ENCODE measurements around the gene ZC3HAV1. TPM values are rescaled to one million over a fixed set of nuclear protein-coding genes. Genes with fewer than 3 reads are reported as not detected.
A peak's percentile ranks its signal among the peaks of the same experiment; 100 is the strongest.

The ZC3HAV1 gene
- total and polyA plus RNA-seq, 10 of the 15 experiments (the other 5 are each of a cell fraction or from before 2014, with no cell fraction given): 18.5 to 55.3 (median 44.7) TPM

- in situ Hi-C loops (cut with MboI): loop anchor here (5.0 kb wide), 1 partner anchor 189 kb away; no protein-coding TSS in a partner anchor
- H3K27ac ChIP-seq (ENCODE audit: control insufficient read depth, insufficient read depth): no peak overlapping the region
- ChIA-PET SMC1A (ENCODE audit: uncharacterized antibody, unreplicated experiment) (interaction anchor here (1.2 to 2.5 kb wide), 8 partner anchors 12 to 190 kb away, joined by 5 to 17 read pairs (median 7); no protein-coding TSS in a partner anchor), CTCF (interaction anchor here (0.6 to 4.3 kb wide), 29 partner anchors 8 to 259 kb away, joined by 3 to 57 read pairs (median 8); a partner anchor contains a TSS), POLR2A (interaction anchor here (0.7 to 1.7 kb wide), 2 partner anchors 19 to 90 kb away, joined by 3 to 9 read pairs; no protein-coding TSS in a partner anchor), RAD21 (ENCODE audit: unreplicated experiment) (interaction anchor here (0.9 to 2.5 kb wide), 4 partner anchors 18 to 189 kb away, joined by 3 to 41 read pairs (median 15); no protein-coding TSS in a partner anchor)
- no peaks in the 10 kb centered on the region; the same call in 1 of the 2 replicates for H4K20me1 ChIP-seq (ENCODE audit: control insufficient read depth, insufficient read depth)
- no peak overlapping the region for H3K4me3 ChIP-seq
- H3K4me2 ChIP-seq (ENCODE audit: control insufficient read depth, insufficient read depth): no peak overlapping the region
- TF ChIP-seq POLR2AphosphoS5 (IDR thresholded peaks at IDR 0.05; ENCODE audit: low read length) (0 out of 2 replicates have a peak, but pooled peaks have one; percentile 14), BCLAF1 (IDR thresholded peaks at IDR 0.05) (no peak)
- peaks cover 7% of the 10 kb centered on the region; the same call in 1 of the 2 replicates for H3K4me1 ChIP-seq (ENCODE audit: control insufficient read depth, insufficient read depth, low read length)
- no peaks in the 10 kb centered on the region for H3K27me3 ChIP-seq (replicated peaks in 1 of 2; ENCODE audit: control insufficient read depth in 2 of 2, insufficient read depth in 2 of 2, low read length in 1 of 2)
- DNase-seq (ENCODE audit: low read depth, low spot score) (no peak), FAIRE-seq (no peak), ATAC-seq (no peak)
- H3K9ac ChIP-seq (ENCODE audit: control insufficient read depth, insufficient read depth, low read length): no peak overlapping the region
- H3K79me2 ChIP-seq (ENCODE audit: control insufficient read depth, insufficient read depth, low read length): no peaks in the 10 kb centered on the region
- H3K36me3 ChIP-seq (ENCODE audit: control insufficient read depth in 2 of 2, insufficient read depth in 2 of 2, low read length in 1 of 2): peaks cover 30 to 66% of the 10 kb centered on the region in 2 experiments
- WGBS (ENCODE audit: insufficient coverage, insufficient replicate concordance, low lambda C conversion rate, missing lambda C conversion rate): 97% methylated on average over 11 of the region's 11 CpGs
- H2AFZ ChIP-seq (ENCODE audit: control insufficient read depth, low read depth, low read length): no peak overlapping the region
- no peaks in the 10 kb centered on the region for H3K9me3 ChIP-seq (replicated peaks; ENCODE audit: control insufficient read depth, insufficient read depth, low read length)
- intact Hi-C loops (cut with micrococcal nuclease; ENCODE audit: unreplicated experiment): loop anchor here (1.0 kb wide), 2 partner anchors 59 to 190 kb away; no protein-coding TSS in a partner anchor
- no TSS peak for BruUV-seq (replicated peaks)
Measured at GRCh38 chr7:139075871-139076686, 33.4 kb downstream of the ZC3HAV1 start.

Data from GM12878 (cell line).